Tibial nerve (tissue), 3 donors: ENCODE data around the gene ANKRD53.
"Not testable (repeated sequence)": the region's sequence is repeated elsewhere in the genome, so short reads cannot be mapped to it uniquely, and the experiment has no call there.

Source experiments
- CTCF ChIP-seq, 5 experiments: fragments of 200-600 bp in 3 of 5; fragments of 450-650 bp in 2 of 5; sonication (generic) in 3 of 5; IDR thresholded peaks; one replicate each; pipeline ENCODE4 v1.5.1; 2016 to 2019; ENCODE audit warnings: antibody characterized with exemption in 5 of 5, mild to moderate bottlenecking in 3 of 5, moderate library complexity in 2 of 5
- POLR2A ChIP-seq, 2 donors: fragments of 450-650 bp; IDR thresholded peaks; one replicate each; pipeline ENCODE4 v1.6.1; 2017; ENCODE audit warnings: antibody characterized with exemption in 2 of 2, mild to moderate bottlenecking in 2 of 2, moderate library complexity in 2 of 2

GRCh38 chr2:71021394-71021793, 43.0 kb downstream of the ANKRD53 start:
- TF ChIP-seq POLR2A, CTCF (IDR thresholded peaks at IDR 0.05): not testable (repeated sequence)
